HG03108 (cell line): ENCODE data around the gene STAB1.
A peak's percentile ranks its signal among the peaks of the same experiment; 100 is the strongest.

ENCODE experiments used
- ATAC-seq: cut with Tn5 transposase; IDR thresholded peaks from one replicate; pipeline ENCODE4 v1.9.1; 2021; ENCODE audit warnings: moderate library complexity; ENCODE audit not compliant: unreplicated experiment

The STAB1 gene

DNA sequence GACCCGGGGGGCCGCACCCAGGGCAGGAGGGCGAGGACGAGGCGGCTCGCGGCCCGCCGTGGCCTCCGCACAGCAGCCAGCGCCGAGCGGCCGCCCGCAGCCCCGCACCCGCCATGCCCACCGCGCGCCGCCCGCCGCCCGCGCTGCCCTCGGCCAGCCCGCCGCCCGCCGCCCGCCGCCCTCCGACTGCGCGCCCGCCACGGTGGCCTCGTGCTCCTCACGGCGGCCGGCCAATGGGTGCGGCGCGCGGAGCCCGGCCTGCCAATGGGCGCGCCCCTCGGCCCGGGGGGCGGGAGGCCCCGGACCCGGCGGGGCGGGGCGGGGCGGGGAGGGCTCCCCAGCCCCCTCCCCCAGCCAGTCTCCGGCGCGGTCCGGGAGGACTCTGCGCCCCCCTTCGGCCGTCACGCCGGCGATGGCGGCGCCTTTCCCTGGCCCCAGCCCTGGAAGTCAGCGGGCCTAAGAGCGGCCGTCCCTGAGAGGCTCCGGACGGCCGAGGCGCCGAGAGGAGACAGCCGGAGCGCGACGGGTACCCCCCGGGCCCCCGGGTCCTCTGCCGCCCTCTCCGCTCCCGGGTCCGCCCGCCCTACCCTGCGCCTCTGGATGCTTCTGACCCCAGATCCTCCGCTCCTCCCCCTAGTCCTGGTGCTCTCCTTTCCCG is 38.6 kb downstream of the STAB1 start, which contains the start of gene NT5DC2:
Gene NT5DC2 (minus strand): TSS at position 235 of the 658 bp plus-strand sequence. CDS start 120 bp downstream, at position 115.
- ATAC-seq = peak; percentile 25

GRCh38 chr3:52534281-52535183 is 39.4 kb downstream of the STAB1 start:
- no peak for ATAC-seq

DNA sequence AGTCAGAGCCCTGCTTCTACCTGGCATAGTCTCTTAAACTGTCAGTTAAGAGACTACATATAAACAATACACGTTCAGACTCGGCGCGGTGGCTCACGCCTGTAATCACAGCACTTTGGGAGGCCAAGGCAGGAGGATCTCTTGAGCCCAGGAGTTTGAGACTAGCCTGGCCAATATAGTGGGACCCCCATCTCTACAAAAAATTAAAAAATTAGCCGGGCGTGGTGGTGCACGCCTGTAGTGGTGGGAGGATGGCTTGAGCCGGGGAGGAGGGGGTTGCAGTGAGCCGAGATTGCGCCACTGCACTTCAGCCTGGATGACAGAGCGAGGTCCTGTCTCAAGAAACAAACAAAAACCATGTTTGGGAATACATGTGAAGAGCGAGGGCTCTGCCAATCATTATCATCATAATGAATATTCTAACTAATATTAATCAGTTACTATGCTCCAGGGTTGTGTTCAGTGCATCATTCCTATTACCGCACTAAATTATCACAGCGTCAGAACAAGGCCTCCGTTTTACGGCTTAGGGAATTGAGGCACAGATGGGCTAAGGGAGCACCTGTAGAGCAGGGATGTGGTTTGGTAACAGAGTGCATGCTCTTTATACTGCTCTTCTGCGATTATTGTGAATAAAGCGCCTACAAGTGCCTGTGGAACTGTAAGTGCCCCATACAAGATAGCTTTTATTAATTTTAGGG is 40.4 kb downstream of the STAB1 start:
- ATAC-seq = no peak

- no peak for ATAC-seq
Measured at GRCh38 chr3:52536112-52536368, 40.9 kb downstream of the STAB1 start.

- ATAC-seq = peak; percentile 87
Measured at GRCh38 chr3:52536369-52537164, 41.4 kb downstream of the STAB1 start, which contains the start of gene UQCC5. Gene UQCC5, plus strand, starts transcription at chr3:52536605. Its CDS starts 151 bp downstream, at chr3:52536756.

- ATAC-seq = no peak
Measured at GRCh38 chr3:52537165-52537620, 42.1 kb downstream of the STAB1 start.

- no peak for ATAC-seq
Measured at GRCh38 chr3:52537726-52538421, 42.7 kb downstream of the STAB1 start.

DNA sequence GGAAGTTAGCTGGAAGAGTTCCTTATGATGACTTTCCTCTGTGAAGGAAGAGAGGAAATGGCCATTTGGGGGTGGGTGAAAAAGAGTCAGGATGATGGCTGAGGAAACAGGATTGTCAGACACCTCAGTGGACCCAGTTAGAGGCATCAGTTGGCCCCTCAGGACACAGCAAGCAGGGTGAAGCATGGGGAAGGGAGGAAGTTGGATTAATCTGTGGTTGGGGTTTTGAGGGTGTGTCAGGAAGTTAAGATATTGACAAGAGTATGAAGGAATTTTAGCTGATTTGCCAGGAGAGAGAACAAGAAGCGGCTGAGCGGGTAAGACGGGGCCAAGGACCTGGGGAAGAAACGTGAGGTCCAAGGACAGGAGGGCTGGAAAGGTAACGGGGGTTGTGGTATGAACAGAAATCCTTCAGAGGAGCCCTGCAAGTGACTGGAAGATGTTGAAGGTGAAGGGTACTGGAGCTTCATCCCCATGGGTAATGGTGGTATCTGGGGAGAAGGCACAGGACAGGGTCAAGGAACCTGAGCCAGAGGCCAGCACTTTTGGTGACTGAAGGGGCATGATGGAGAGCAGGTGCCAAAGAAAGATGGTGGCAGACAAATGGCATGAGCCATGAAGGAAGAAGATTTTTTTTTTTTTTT is 44.0 kb downstream of the STAB1 start:
- no peak for ATAC-seq

- no peak for ATAC-seq
Measured at GRCh38 chr3:52541050-52541449, 45.9 kb downstream of the STAB1 start.

DNA sequence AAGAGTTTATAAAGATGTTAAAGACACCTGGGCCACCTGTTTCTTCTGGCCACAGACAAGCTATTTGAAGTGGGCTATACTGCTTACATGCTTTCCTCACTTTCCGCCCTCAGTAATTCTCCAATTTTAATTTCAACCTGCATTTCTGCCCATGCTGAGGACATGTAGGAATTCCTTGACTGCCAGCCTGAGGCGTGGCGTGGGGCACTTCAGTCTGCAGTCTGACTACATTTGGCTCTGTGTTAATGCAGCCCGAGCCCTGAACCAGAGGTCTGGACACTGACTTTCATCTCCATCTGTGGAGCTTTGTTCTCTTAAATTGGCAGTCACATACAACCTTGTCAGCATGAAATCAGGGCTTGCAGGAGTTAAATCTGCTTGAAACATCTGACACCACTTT is 49.8 kb downstream of the STAB1 start:
- no peak for ATAC-seq

GRCh38 chr3:52546111-52546901 is 51.2 kb downstream of the STAB1 start:
- no peak for ATAC-seq

- ATAC-seq = no peak
Measured at GRCh38 chr3:52547143-52547542, 52.0 kb downstream of the STAB1 start.

- ATAC-seq = no peak
Measured at GRCh38 chr3:52551118-52551517, 56.0 kb downstream of the STAB1 start.

- no peak for ATAC-seq
Measured at GRCh38 chr3:52552089-52552488, 57.0 kb downstream of the STAB1 start.

DNA sequence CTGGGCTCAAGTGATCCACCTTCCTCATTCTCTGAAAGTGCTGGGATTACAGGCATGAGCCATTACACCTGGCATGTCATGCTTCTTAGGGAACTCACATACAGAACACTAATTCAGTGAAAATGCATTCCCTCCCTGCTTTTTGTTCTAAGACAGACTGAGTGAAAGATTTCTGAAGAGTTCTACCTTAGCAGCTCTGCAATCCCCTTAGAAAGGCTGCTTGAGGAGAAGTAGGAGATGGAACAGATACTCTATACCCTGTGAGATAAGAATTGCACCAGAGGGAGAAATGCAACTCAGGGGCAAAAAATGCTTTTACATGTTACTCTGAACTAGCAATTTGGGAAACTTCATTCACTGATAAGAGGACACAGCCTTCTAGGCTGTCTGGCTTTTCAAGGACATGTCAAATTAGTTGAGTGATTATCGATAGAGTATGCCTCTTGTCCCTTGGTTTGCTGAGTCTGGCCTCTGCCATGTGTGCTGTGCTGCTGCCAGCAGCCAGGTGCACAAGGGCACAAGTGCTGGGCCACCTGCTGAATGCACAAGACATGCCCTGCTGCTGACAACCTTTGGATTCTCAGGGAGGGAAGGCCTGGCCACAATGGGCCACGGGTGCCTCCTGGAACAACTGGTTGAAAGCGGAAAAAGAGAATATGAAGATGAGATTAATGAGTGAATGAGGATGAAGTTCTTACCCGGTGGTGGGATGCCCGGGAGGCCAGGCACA is 59.1 kb downstream of the STAB1 start:
- ATAC-seq = no peak

- no peak for ATAC-seq
Measured at GRCh38 chr3:52555056-52555455, 59.9 kb downstream of the STAB1 start.

DNA sequence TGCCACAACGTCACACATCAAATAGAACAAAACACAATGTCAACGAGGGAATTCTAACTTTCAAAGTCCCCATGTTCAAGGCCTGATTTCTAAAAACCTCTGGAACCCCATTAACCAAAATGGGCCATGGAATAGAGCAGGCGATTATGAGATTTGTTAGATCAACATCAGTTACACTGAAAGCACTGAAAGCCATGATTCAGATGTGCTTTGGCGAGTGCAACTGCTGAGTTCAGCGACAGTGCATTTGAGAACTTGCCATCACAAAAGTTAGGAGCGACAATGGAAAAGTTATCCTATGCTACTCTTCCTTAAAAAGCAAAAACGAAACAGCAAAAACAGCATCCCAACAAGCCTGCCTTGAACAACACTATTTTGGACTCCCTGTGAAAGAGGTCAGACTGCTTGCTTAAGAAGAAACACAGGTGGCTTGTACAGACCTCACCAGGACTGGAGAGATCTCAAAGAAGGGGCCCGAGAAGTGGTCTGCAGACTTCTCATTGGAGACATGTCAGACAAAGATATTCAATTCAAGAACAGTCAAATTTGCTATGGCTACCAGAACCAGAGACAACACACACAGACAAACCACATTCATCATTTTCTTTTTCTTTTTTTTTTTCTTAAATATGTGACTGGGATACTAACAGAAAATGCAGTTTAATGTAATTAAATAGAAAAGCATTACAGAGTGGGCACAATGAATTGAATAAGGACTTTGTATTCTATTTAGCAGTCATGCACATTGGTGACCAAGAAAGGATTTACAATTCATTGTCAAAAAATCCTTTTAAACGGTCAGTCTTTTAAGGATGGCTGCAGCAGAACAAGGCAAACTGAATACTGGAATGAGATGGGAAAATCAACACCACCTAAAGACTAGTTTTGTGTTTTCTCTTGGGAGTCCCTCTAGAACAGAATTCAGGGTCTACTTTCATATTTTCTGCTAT is 62.1 kb downstream of the STAB1 start:
- ATAC-seq = no peak
